M059J (cell line): Measurements from ENCODE around the gene NPAS3. TPM values are rescaled to one million over a fixed set of nuclear protein-coding genes. Genes with fewer than 3 reads are reported as not detected.

Source experiments
- DNase-seq: peaks from one replicate; pipeline ENCODE4 v3.0.0-alpha.2; 2012; ENCODE audit warnings: low read depth
- total RNA-seq: library from RNA; depleted of rRNA; stranded (reverse); fragments of >200 nt; shearing (Covaris generic); gene quantifications from 2 replicates; pipeline ENCODE4 v1.2.3, GENCODE V29; 2014

NPAS3 gene
- total RNA-seq, 1 experiment from 2014 or later = 2.7 TPM

DNA sequence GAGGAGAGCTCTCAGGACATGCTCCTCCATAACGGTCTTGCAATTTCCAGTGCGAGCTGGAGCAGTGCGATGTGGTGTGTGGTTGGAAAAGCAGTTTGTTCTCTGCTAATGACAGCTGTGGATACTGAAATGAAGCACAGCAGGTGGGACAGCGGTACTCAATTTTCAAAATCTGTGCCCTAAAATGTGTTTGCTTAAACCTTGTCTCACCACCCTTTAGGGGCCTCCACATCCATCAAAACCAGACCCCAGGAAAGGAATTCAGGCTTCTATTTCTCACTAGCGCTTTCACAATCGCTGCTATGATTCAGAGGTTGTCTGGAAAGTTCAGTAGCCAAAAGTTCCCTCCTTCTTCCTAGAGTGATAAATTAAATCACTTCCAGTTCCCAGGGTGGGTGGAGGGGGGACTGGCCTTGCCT, 571.4 kb downstream of the NPAS3 start:
- DNase-seq = peak; percentile 62

DNA sequence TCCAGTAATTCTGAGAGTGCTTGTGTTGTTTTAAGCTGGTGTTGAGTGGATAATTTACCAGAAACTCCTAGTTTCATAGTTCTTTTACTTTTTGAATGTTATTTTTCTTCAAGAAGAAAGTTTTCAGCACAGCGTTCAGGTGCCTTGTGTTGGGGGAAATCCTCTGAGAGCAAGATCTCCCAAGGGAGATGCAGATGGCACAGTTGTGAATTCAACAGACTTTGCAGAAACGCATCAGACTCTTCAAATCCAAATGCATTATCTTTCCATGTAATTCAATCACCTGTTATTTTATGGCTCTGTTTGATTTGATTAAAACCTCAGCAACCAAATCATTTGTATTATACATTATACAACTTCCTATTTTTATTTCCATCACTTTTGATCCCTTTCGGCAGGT, 572.3 kb downstream of the NPAS3 start:
- no peak for DNase-seq

DNA sequence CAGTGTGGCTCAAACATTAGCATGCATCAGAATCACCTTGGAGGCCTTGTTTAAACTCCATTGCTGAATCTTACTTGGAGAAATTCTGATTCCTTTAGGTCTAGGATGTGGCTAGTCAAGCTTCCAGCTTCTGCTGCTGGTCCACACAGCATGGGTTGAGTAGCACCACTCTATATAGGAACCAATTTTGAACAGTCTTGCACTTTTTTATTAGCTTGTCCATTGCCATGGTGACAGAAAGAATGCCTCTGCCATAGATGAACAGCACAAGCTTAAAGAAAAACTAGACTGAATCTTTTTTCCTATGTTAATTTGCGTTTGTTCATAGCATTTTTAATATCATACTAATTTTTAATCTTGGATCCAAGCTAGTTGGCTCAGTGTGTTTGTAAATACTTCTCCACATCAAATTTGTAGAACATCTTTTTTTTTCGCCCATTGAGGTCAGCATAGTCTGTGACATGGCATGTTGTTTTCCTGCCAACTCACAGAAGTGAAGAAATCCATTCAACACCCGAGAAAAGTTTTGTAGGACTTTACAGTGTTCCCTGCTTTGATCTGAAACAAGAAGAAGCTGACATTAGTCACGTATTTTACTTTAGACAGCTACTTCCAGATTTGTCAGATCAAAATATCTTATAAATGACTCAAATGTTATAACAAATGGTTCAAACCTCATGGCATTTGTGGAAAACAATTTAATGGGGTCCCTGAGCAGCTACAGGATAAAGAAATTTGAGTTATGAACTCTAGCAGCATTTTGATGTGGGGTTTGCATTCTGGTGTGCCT, 573.4 kb downstream of the NPAS3 start:
- DNase-seq = peak; percentile 87

DNA sequence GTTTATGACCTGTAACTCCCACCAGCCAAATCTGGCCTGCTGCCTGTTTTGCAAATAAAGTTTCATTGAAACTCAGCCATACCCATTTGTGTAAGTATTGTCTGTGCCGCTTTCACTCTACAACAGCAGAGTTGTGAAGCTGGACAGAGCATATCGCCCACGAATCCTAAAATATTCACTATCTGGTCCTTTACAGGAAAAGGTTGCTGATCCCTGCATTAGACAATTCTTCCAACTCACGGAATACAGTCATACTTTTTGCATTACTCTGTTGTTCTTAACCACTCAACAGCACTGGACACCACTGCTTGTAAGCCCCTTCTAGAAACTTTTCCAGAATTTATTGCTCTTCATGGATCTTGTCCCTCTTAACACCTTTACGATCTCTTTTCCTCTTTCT, 576.8 kb downstream of the NPAS3 start:
- DNase-seq = no peak

DNA sequence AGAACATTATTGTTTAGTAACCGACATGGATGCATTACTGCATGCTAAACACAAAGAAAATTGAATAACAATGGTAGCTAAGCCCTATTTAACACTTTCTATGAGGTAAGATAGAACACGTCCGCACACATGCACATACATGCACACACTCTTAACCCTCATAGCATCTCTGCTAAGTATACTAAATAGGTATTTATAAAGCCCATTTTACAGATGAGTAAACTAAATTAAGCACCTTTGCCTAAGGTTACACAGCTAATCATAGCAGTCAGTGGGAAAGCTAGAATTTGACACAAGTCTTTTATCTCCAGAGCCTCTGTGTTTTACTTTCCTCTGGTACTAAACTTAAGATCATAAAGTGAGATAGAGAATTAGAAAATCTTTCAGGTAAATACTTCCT, 577.2 kb downstream of the NPAS3 start:
- no peak for DNase-seq

DNA sequence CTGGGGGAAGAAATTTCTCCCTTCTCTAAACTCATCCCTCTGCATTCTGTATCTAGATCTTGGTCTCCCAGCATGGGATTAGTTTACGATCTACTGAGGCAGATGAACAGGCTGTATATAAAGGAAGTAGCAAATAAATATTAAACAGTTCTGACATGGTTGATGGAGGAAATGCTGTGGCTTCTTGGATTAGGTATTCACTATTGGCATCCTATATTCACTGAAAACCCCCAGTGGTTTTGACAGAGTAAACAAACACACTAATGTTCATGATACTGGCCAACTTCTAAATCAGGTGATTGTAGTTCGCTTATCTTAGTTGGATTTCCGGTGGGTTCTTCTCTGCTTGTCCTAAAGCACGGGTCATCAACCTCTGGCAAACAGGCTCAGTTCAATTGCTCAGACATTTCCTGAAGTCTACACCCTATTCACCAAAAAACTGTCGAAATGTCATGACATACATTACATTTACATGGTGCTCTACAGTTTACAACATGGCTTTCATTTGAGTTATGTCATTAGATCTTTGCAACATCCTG, 578.3 kb downstream of the NPAS3 start:
- peak; percentile 16 for DNase-seq

DNA sequence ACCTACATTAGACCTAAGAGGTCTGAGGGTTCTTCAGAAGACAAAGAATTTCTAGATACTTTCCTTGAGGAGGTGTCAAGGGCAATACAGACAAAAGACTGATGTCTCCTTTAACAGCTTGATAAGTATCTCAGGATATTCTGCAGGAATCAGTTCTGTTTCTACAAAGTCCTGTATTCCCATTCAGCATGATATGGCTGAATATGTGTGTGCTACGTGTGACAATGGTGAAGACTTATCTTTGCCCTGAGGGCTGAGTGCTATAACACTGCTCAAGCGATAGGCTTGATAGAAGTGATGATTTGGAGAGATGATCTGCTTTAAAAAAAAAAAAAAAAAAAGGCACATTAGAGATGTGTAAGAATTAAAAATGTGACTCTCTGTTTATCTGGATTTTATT, 582.5 kb downstream of the NPAS3 start:
- no peak for DNase-seq

DNA sequence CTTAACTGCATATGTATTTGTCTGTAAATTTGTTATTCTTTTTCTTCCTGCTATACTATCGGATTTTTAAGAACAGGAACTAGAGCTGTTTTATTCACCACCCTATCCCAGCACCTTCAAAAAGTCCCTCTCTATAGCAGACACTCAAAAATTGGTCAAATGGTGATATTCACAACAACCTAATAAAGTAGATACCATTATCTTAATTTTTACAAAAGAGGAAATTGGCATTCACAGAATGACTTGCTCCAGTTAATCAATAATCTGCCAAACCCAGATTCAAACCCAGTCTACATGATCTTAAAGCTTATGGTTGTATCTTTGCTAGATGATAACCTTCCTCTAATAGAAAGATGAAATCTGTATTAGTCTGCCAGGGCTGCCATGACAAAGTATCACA, 585.6 kb downstream of the NPAS3 start:
- DNase-seq = no peak

DNA sequence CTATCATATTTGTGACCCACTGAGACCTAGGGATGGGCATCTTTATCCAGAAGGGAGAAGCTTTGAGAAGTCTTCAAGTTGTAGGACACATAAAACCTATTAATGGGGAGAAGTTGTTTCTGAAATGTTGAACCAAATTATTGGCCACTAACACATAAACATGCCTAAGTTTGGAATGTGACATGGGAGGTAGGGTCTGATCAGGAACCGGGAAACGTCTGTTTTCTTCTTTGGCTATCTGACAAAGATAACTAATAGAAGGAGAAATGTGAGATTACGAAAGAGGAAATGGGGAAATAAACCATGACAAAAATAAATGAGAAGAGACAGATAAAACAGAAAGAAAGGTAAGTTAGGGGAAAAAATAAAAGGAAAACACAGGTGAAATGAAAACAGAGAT, 586.9 kb downstream of the NPAS3 start:
- DNase-seq = no peak

DNA sequence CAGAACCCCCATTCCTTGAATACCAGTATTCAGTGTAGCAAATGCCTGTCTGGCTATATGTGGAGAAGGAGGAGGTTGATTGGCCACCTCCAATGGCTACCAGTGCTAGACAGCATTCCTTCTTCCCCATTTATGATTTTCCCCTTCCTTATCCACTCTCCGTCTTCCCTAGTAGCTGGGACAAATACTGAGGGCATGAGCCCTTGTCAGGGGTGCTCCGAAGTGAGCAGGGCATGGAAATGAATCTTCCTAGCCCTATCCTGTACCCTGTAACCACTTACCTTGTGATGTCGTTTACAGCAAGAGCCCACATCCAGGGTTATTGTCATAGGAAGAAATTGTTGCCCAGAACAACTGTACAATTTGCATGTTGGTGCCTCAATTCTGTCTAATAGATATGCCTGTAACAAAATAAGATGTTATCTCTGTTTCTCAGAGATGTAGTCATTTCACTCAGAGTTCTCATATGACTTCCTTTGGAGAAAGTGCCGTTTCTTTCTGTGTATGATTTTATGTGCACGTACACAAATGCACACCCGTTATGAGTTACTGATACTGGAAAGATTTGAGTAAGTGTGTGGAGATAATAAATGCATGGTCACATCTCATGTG, 588.5 kb downstream of the NPAS3 start:
- no peak for DNase-seq

DNA sequence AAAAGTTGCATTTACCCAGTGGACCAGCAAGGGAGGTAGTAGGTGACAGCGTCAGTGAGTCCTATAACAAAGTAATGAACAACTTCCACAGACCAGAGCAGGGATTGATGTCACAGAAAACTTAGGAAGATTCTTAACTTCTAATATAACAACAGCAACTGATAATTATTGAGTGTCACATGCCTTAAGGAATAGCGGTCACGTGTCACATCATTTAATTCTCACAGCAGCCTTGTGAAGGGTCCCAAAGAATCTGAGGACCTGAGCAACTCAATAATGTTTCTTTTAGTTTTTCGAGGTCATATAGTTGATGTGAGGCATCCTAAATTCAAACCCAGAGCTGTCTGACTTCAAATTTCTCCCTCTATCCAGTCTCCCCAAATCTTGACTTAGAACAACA, 590.0 kb downstream of the NPAS3 start:
- DNase-seq = no peak

DNA sequence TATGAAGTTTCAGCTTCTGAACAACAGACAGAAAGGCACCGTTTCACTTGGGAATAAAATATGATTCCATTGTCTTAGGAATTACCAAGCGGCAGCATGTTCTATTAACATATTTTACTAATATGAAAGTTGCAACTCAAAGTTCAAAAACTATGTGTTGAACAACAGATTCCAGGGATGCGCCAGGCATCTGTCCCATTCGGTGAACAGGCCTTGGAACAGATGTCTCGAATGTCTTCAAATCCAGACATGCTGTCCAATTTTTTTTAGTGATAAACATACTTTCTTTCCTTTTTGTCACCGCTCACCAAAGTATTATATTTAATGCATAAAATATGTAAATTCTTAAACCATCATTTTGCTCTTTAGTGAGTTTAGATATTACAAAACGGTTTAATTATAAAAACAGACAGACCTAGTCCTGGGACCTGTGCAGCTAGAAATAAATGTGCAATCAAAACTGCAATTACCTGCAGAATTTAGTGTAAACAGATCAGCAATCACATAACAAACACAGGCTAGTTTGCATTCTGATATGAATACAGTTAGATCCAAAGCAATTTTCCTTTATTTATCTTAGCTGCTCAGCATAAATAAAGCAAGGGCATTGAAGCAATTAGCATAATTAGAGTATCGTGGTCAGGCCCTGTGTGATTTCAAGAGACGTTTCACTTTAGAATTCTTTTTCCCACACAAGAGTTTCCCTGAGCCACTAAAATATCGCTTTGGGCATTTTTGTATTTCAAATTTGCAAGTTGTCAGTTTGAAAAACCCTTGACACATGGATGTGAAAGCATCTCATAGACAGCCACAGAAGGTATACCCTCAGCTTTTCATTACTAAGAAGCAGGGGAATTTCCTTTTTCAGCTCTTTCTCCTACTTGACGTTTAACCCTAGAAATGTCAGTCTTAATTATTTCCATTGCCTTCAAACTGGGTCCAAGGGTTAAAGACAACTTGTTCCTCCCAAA, 591.4 kb downstream of the NPAS3 start:
- DNase-seq = peak; percentile 24

DNA sequence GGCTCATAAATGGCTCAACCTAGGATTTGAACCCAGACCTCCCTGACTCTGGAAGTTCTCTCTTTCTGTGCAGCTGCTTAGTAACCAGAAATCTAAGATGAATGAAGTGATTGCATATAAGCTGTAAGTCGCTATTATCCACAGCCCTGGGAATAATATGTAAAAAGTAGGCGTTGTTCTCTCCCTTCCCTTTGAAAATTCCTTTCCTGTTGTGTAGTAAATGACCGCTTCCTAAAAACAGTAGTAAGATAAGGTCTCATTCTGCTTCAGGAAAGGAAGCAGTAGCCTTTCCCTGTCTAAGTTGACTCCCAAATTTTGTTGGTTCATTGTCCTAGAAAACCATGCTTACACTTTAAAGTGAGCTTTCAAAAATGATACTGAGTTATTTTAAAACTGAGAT, 593.9 kb downstream of the NPAS3 start:
- no peak for DNase-seq

DNA sequence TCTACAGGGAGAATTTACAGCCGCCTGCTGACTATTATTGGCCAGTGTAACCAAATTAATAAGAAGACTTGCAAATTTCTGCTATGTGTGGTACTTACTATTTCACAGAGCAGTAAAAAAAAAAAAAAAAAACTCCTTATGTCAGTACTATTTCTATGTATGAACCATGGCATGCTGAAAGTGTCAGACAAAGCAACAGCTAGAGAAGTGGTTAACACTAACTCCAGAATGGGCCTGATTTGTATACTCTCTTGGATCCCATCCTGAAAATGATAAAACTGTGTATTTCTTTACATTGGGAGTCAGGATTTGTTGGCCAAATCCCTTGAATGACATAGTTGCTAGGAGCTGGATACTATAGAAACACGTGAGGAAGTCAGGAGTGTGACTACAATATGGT, 595.4 kb downstream of the NPAS3 start:
- DNase-seq = no peak

DNA sequence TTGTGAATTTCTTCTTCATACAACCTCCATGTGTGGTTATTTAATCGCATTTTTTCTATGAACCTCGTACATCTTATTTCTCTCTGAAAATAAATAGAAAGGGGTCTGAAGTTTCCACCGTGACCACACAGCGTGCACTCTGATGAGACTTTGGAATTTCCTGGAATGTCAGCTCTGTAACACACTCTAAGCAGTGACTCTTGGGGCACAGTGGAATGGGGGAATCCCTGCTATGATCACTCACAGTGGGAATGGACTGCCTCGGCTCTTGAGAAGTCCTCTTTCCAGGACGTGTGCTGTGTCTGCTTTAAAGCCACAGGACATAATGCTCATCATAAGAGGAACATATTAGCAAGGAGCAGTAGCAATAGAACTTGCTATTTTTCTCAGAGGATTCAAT, 596.0 kb downstream of the NPAS3 start:
- DNase-seq = no peak

DNA sequence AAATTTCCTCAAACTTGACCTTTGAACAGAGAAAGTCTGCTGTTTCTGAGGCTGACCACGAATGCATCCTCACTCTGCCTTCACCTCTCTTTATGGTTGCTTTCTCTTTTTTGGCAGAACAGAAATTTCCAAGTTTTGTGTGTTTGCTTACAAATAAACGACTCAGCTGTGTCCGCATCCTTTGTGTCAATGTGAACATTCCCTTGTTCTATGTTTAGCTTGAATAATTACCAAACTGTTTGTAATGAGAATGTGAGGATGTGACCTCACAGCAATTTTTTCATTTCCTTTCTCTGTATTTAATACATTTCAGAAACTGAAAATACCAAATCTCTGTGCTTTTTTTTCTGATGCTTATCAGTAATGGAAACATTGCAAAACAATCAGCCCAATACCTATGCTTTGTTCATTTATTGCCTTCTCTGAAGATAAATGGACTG, 601.3 kb downstream of the NPAS3 start:
- no peak for DNase-seq

DNA sequence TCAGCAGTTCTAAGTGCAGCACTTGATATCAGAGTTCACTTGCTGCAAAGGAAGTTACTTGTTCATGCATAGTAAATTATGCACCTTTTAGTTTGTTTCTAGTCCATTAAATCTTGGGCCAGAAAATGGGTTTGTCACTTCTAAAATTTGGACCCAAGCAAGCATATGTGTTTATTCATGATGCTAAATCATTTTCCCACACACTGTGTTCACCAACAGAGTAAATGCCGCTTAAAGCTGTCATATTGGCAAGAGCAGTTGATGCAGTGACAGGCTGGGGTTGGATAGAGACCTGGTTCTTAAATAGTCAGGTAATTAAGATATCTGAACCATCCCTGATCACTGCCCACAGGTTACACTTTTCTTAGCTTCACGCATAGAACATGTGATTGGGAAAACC, 602.5 kb downstream of the NPAS3 start:
- no peak for DNase-seq

DNA sequence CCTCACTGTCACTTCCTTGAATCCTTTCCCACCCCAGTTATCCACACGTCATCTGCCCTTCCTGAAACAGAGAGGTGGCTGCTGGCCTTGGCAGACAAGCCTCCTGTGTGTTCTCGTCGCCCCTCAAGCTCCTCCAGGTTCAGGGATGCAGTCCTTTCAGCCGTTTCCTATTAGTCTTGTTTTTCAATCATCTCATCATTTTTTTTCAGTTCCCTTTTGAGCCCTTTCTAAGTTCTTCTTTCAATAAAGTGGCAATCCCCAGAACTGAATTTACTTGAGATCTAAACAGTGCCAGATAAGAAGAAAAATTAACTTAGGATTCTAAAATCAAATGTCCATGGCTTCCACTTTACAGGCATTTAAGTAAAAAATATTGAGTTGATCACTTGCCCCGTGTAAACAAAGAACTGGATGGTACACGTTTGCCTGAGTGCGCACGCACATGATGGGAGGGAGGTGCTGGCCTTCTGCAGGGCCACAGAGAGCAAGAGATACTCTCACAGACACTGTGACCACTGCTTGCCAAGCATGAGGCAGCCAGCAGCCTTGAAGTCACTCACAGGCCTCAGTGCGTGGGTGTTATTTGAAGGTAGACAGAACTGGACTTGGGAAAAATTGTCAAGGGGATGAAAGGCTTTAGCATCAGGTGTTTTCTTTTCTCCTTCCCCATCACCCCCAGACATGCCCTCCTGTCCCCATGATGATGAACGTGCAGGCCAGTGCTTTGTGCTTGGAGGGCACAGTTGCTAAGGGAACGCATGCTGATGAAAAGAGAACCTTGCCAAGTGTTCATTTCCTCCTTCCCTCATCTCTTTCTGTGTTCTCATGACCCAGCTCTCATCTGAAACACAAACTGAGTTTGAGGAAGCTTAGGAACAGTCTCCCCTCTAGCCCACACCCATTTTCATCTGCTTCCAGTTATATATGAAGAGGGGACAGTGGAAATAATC, 603.9 kb downstream of the NPAS3 start:
- DNase-seq = no peak

DNA sequence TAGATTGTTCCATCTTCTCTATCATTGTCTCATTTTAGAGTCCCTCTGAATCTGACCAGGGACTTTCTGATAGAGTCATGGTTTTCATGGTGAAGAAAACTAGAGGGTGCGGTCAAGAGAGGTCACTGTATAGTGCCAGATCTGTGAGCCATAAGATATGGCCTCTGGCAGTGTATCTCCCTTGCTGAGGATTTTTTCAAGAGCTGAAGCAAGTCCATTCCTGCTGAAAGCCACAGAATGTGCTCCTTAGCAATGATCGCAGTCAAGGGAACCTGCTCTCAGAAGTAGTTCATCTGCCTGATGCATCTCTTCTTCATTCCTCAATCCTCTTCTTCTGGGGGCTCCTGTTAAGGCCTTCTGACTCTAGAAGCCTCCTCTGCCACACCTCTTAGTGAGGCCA, 607.0 kb downstream of the NPAS3 start:
- no peak for DNase-seq

DNA sequence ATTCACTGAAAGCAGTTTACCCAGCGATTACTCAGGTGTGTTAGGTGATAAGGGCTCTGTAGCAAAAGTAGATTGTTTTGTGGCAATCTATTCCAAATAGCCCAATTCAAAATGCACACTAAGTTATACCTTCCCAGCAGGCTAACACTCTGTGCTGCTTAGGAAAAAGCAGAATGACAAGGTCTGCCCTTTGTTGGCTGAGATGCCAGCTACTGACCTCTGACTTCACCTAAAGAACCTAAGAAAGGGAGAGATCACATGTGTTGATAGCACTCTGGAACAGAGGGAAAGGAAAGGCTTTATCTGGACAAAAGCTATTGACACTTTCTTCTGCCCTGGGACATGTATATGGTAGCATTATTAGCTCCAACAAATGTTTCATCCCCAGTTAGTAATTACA, 609.9 kb downstream of the NPAS3 start:
- no peak for DNase-seq

DNA sequence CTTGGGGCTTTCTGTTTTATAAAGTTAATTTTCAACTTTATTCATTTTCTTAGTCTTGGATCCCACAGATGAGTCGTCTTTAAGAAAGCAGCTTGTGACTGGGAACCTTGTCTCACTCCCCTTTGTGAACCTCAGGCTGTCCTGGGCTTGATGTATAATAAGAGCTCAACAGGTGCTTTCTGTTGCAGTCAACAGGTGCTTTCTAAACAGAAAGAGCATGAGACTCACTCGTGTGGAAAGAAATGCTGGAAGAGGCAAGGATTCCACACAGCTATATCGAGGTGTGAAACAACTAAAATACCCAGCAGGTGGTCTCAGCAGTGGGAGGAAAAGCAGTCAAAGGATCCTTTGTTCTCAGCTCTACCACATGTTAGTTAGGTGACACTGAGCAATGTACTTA, 613.3 kb downstream of the NPAS3 start:
- no peak for DNase-seq
